ENCODE measurements around the gene KREMEN1.
"Not testable (repeated sequence)": the region's sequence is repeated elsewhere in the genome, so short reads cannot be mapped to it uniquely, and the experiment has no call there.

KREMEN1 gene

GRCh38 chr22:29078036-29078868 lies 5.4 kb downstream of the KREMEN1 start:
- DNase-seq (no peak), ATAC-seq (no peak)

- DNase-seq (no peak), ATAC-seq (no peak)
These were observed 6.0 kb downstream of the KREMEN1 start for GRCh38 chr22:29078869-29079207.

GRCh38 chr22:29079218-29079901 lies 6.5 kb downstream of the KREMEN1 start:
- no peak for ATAC-seq
- no peak for DNase-seq

- DNase-seq = no peak
- ATAC-seq = no peak
These were observed 7.5 kb downstream of the KREMEN1 start for GRCh38 chr22:29080106-29080975.

- DNase-seq (no peak), ATAC-seq (no peak)
These were observed 8.8 kb downstream of the KREMEN1 start for GRCh38 chr22:29081517-29082236.

GRCh38 chr22:29082826-29083545 lies 10.2 kb downstream of the KREMEN1 start:
- ATAC-seq (no peak), DNase-seq (no peak)

- not testable (repeated sequence) for DNase-seq, ATAC-seq
These were observed 10.7 kb downstream of the KREMEN1 start for GRCh38 chr22:29083576-29083932.

- ATAC-seq (no peak), DNase-seq (no peak)
These were observed 11.2 kb downstream of the KREMEN1 start for GRCh38 chr22:29083933-29084591.

GRCh38 chr22:29087012-29087411 lies 14.2 kb downstream of the KREMEN1 start:
- ATAC-seq = no peak
- DNase-seq = no peak

GRCh38 chr22:29088809-29089208 lies 16.0 kb downstream of the KREMEN1 start:
- ATAC-seq (no peak), DNase-seq (no peak)

- ATAC-seq = no peak
- DNase-seq = no peak
These were observed 16.7 kb downstream of the KREMEN1 start for GRCh38 chr22:29089507-29089906.

- DNase-seq = no peak
- ATAC-seq = no peak
These were observed 17.2 kb downstream of the KREMEN1 start for GRCh38 chr22:29090039-29090438.

- ATAC-seq (no peak), DNase-seq (no peak)
These were observed 19.4 kb downstream of the KREMEN1 start for GRCh38 chr22:29092243-29092642.

GRCh38 chr22:29093030-29093429 lies 20.2 kb downstream of the KREMEN1 start:
- ATAC-seq (no peak), DNase-seq (no peak)

- DNase-seq (no peak), ATAC-seq (no peak)
These were observed 20.9 kb downstream of the KREMEN1 start for GRCh38 chr22:29093501-29094300.

- ATAC-seq (no peak), DNase-seq (no peak)
These were observed 22.6 kb downstream of the KREMEN1 start for GRCh38 chr22:29095459-29095858.

GRCh38 chr22:29096736-29097669 lies 24.2 kb downstream of the KREMEN1 start:
- no peak for ATAC-seq
- DNase-seq = no peak

- no peak for ATAC-seq
- no peak for DNase-seq
These were observed 25.5 kb downstream of the KREMEN1 start for GRCh38 chr22:29098296-29098695.

- DNase-seq = no peak
- ATAC-seq = no peak
These were observed 29.5 kb downstream of the KREMEN1 start for GRCh38 chr22:29102300-29102699.
